Hepatocyte (in vitro differentiated cells): Measurements from ENCODE around the gene ATXN1. TPM values are rescaled to one million over a fixed set of nuclear protein-coding genes. Genes with fewer than 3 reads are reported as not detected.

Source experiments
- DNase-seq: peaks from one replicate; pipeline ENCODE4 v3.0.0-alpha.2; 2016; ENCODE audit warnings: low spot score
- H2AFZ ChIP-seq: fragments of 200-600 bp; sonication (generic); 2 replicates; pipeline ENCODE4 v1.6.0; 2016; ENCODE audit warnings: antibody characterized with exemption, mild to moderate bottlenecking
- H3K27ac ChIP-seq: fragments of 200-600 bp; sonication (generic); 2 replicates; pipeline ENCODE4 v1.5.1; 2016; ENCODE audit warnings: mild to moderate bottlenecking
- H3K27me3 ChIP-seq: fragments of 200-600 bp; sonication (generic); 2 replicates; pipeline ENCODE4 v1.6.1; 2016
- H3K36me3 ChIP-seq: fragments of 200-600 bp; sonication (generic); replicated peaks from 2 replicates; pipeline ENCODE4 v1.5.1; 2016; ENCODE audit warnings: low read depth; ENCODE audit not compliant: insufficient read depth
- H3K4me1 ChIP-seq: fragments of 200-600 bp; sonication (generic); 2 replicates; pipeline ENCODE4 v1.5.1; 2016; ENCODE audit warnings: mild to moderate bottlenecking, moderate library complexity; ENCODE audit not compliant: insufficient read depth
- H3K4me2 ChIP-seq: fragments of 200-600 bp; sonication (generic); 2 replicates; pipeline ENCODE4 v1.6.0; 2016
- H3K4me3 ChIP-seq: fragments of 200-600 bp; sonication (generic); 2 replicates; pipeline ENCODE4 v1.5.1; 2016; ENCODE audit warnings: mild to moderate bottlenecking
- H3K79me2 ChIP-seq: fragments of 200-600 bp; sonication (generic); 2 replicates; pipeline ENCODE4 v1.6.0; 2017; ENCODE audit warnings: mild to moderate bottlenecking
- H3K9me2 ChIP-seq: fragments of 200-600 bp; sonication (generic); replicated peaks from 2 replicates; pipeline ENCODE4 v1.6.0; 2017; ENCODE audit warnings: mild to moderate bottlenecking; ENCODE audit not compliant: insufficient read depth
- H3K9me3 ChIP-seq: fragments of 200-600 bp; sonication (generic); 2 replicates; pipeline ENCODE4 v1.5.1; 2016; ENCODE audit warnings: low read depth, mild to moderate bottlenecking
- H4K20me1 ChIP-seq: fragments of 200-600 bp; sonication (generic); 2 replicates; pipeline ENCODE4 v1.6.0; 2016; ENCODE audit warnings: mild to moderate bottlenecking; ENCODE audit not compliant: insufficient read depth, poor library complexity, severe bottlenecking
- CTCF ChIP-seq: fragments of 200-600 bp; sonication (generic); IDR thresholded peaks from 2 replicates; pipeline ENCODE4 v1.5.1; 2016; ENCODE audit warnings: antibody characterized with exemption, mild to moderate bottlenecking; ENCODE audit not compliant: poor library complexity
- EZH2 ChIP-seq: fragments of 200-600 bp; sonication (generic); IDR thresholded peaks from 2 replicates; pipeline ENCODE4 v1.6.1; 2016; ENCODE audit warnings: antibody characterized with exemption, mild to moderate bottlenecking, borderline replicate concordance
- EZH2phosphoT487 ChIP-seq: fragments of 200-600 bp; sonication (generic); IDR thresholded peaks from one replicate; pipeline ENCODE4 v1.6.1; 2018; ENCODE audit warnings: antibody characterized with exemption, mild to moderate bottlenecking, low read depth, moderate library complexity; ENCODE audit not compliant: unreplicated experiment, severe bottlenecking
- WGBS: methylation state at CpG from one replicate; pipeline ENCODE4 v1.1.6; 2016; ENCODE audit warnings: low lambda C conversion rate; ENCODE audit errors: missing lambda C conversion rate; 5-methylcytosine and 5-hydroxymethylcytosine counted together
- polyA plus RNA-seq: library from polyadenylated mRNA; unstranded; fragments of >200 nt; fragmentation: Nextera tagmentation; extraction: Ambion mirVana; gene quantifications from 2 replicates; pipeline ENCODE4 v1.2.1, GENCODE V29; 2016
- total RNA-seq: library from RNA; depleted of rRNA; stranded (reverse); fragments of >200 nt; gene quantifications from 2 replicates; pipeline ENCODE4 v1.2.3, GENCODE V29; 2014

ATXN1 gene
- total and polyA plus RNA-seq, 2 experiments from 2014 or later, result 14.7 to 32.6 TPM

GRCh38 chr6:16362819-16363589 lies 398.3 kb downstream of the ATXN1 start:
- Histone ChIP-seq H3K36me3 (no peaks in the 10 kb centered on the region), H3K79me2 (no peaks in the 10 kb centered on the region), H4K20me1 (no peaks in the 10 kb centered on the region), H3K4me3 (no peak overlapping the region), H2AFZ (no peak overlapping the region), H3K4me1 (peaks cover 24% of the 10 kb centered on the region), H3K27me3 (no peaks in the 10 kb centered on the region), H3K27ac (no peak overlapping the region), H3K9me2 (no peaks in the 10 kb centered on the region), H3K4me2 (no peak overlapping the region), H3K9me3 (no peaks in the 10 kb centered on the region)
- no peak for DNase-seq
- TF ChIP-seq CTCF (no peak), EZH2 (no peak), EZH2phosphoT487 (no peak)
- WGBS, result 96% methylated on average over 4 of the region's 4 CpGs

DNA sequence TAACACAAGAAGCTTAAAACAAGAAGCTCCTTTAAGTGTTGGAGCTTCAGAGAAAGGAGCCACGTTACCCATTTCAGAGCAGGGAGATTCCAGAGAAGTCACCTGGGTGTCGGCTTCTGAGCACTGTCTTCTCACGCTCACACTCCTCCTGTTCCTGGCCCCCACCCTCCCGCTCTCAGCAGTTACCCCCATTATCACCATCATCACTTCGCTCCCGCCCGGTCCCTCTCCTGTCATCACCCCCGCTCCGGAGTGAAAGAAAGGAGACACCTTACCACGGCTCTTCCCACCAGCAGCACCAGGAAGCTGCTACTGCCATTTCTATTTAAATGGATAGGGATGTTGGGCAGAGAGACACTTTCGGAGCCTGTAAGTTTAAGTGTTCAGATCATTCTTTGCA lies 399.0 kb downstream of the ATXN1 start:
- TF ChIP-seq EZH2phosphoT487 (no peak), EZH2 (no peak), CTCF (no peak)
- H3K27ac ChIP-seq, result no peak overlapping the region
- no peaks in the 10 kb centered on the region for H3K27me3 ChIP-seq
- H3K36me3 ChIP-seq, result no peaks in the 10 kb centered on the region
- no peak overlapping the region for H3K4me2 ChIP-seq
- peaks cover 18% of the 10 kb centered on the region for H3K4me1 ChIP-seq
- WGBS, result 80% methylated on average over 11 of the region's 11 CpGs
- DNase-seq, result no peak
- H3K4me3 ChIP-seq, result no peak overlapping the region
- H3K79me2 ChIP-seq, result no peaks in the 10 kb centered on the region
- no peak overlapping the region for H2AFZ ChIP-seq
- H3K9me2 ChIP-seq, result no peaks in the 10 kb centered on the region
- no peaks in the 10 kb centered on the region for H4K20me1 ChIP-seq
- no peaks in the 10 kb centered on the region for H3K9me3 ChIP-seq

DNA sequence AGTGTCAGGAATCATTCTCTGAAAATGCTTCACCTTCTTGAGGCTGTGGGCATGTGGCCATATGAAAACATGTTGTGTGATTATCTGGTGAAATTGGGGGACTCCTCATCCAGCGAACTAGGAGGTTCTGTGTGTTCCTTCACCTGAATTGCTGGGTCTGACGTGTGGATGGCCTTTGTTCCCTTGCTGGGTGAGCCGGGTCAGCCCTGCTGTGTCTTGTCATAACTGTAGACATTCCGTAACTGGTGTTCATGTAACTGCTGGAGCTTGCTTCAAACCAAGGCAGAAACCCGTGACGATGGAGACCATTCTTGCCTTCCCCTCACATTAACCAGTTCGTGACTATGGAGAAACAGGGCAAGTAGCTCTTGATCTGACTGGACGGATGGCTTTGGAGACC lies 399.4 kb downstream of the ATXN1 start:
- WGBS, result 75% methylated on average over 8 of the region's 8 CpGs
- Histone ChIP-seq H3K4me3 (no peak overlapping the region), H2AFZ (no peak overlapping the region), H3K36me3 (no peaks in the 10 kb centered on the region), H4K20me1 (no peaks in the 10 kb centered on the region), H3K27ac (no peak overlapping the region), H3K4me1 (peaks cover 14% of the 10 kb centered on the region), H3K79me2 (no peaks in the 10 kb centered on the region), H3K9me3 (no peaks in the 10 kb centered on the region), H3K9me2 (no peaks in the 10 kb centered on the region), H3K4me2 (no peak overlapping the region), H3K27me3 (no peaks in the 10 kb centered on the region)
- TF ChIP-seq EZH2 (no peak), CTCF (no peak), EZH2phosphoT487 (no peak)
- no peak for DNase-seq
